CD4-positive, alpha-beta T cell treated with Interferon gamma for 1 hour (primary cell): Measurements from ENCODE around the gene GTF2I.
"Not testable (repeated sequence)": the region's sequence is repeated elsewhere in the genome, so short reads cannot be mapped to it uniquely, and the experiment has no call there.

Experiments used
- DNase-seq: peaks from one replicate; pipeline ENCODE4 v3.0.0-alpha.2; 2020

GTF2I gene

GRCh38 chr7:74717889-74718288 is 60.4 kb downstream of the GTF2I start:
- no peak for DNase-seq

- no peak for DNase-seq
Observed at GRCh38 chr7:74718336-74718735, 60.8 kb downstream of the GTF2I start.

DNA sequence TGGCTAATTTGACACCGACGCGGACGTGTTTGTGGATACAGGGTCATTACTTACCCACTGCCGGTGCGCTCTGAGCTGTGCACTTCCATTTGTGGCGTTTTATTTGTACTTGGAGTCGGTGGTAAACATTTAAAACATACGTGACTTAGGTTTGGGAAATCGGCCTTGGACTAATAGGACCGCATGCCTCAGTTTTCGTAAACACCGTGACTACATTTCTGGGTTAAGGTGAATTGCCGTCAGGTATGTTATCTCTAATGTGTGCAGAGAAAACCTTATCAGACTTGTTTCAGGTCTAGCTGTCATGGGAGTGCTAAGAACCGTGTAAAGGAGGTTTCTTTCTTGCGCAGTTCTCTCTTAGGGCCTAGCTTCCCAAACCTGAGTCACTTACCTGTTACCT is 64.6 kb downstream of the GTF2I start:
- DNase-seq, result no peak

DNA sequence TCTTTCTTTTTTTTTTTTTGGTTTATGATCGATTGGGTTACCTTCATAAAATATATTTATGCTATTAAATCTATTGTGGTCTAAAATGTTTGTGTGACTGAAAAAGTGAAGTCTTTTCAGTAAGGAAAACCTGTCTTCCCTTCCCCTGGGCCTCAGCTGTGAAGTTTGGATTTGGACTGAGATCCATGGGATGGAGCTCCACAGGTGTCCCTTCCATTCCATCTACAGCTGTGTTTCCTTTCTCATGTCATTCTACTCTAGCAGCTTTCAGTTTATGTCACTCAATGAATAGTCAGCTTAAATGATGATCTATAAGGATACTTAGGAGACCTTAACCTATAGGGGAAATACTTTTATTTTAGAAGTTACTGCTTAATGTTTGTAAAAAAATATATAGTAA is 68.3 kb downstream of the GTF2I start:
- DNase-seq, result no peak

DNA sequence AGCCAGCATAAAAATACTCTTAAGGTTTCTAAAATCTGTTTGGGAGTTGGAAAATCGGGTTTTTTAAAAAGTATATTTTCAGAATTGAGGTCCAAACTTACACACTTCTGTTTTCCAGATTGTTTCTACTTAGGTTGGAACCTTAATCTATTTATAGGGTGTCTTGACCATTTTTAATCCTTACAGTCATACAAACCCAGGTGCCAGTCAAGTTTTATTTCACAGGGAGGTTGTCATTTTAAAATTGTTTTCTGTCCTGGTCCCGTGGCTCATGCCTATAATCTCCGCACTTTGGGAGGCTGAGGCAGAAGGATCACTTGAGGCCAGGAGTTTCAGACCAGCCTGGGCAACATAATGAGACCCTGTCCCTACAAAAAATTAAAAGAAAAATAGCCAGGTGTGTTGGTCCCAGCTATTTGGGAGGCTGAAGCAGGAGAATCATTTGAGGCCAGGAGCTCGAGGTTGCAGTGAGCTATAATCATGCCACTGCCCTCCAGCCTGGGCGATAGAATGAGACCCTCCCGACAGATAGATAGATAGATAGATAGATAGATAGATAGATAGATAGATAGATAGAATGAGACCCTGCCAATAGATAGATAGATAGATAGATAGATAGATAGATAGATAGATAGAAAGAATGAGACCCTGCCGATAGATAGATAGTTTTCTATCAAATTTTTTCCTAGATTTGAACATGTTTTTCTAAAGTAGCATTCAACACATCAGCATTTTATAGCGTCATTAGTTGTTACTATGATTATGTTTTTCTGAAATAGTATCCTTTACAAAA is 69.0 kb downstream of the GTF2I start:
- no peak for DNase-seq

GRCh38 chr7:74728686-74729085 is 71.2 kb downstream of the GTF2I start:
- DNase-seq, result not testable (repeated sequence)

DNA sequence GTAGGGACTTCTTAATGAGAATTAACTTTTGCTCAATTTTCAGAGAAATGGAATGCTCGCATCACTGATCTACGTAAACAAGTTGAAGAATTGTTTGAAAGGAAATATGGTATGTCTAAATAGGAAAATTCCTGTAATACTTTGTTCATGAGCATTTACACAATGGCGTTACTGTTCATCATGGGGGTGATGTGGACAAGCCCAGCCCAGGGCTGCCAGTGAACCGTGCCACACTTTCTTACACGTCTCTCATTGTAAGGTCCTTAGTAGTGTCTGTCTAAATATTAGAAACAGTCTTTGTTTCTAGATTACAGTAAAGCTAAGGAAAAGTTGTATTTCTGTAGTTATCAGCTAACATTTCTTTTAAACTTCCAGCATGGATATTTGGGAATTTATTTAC is 72.7 kb downstream of the GTF2I start:
- DNase-seq, result not testable (repeated sequence)

GRCh38 chr7:74739974-74740703 is 82.6 kb downstream of the GTF2I start:
- not testable (repeated sequence) for DNase-seq

GRCh38 chr7:74743936-74744557 is 86.5 kb downstream of the GTF2I start:
- not testable (repeated sequence) for DNase-seq

DNA sequence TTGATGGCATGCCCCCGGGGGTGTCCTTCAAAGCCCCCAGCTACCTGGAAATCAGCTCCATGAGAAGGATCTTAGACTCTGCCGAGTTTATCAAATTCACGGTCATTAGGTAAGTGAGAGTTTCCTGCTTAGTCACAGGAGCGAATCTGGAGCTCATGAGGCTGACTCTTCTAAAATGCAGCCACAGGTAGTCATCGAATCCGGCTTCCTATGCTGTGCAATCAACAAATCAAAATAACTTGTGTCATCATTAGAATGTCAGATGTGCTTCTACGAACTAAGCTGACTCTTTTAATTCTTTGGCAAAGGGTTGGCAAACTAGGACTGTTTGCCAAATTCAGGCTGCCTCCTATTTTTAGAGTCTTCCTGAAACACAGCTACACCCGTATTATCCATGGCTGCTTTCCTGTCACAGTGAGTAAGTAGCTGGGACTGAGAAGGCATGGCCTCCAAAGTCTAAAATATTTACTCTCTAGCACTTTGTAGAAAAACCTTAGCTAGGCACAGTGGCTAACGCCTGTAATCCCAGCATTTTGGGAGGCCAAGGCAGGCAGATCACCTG is 96.5 kb downstream of the GTF2I start:
- not testable (repeated sequence) for DNase-seq

DNA sequence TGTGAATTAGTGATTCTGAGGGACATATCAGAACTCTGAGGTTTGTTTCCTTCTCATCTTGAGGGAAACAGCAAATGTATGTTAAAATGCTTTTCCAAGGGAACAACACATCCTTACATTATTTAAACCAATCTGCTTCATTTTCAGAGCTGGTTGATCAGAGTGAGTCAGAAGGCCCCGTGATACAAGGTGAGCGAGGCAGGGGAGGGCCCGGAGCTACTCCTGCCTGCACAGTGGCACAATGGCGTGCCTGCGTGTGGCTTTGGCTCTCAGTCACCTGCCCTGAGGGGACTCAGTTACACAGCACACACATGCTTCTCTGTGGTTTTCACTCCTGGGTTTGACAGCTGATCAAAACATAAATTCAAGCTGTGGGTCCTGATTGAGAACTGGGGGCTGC is 99.2 kb downstream of the GTF2I start:
- not testable (repeated sequence) for DNase-seq

- DNase-seq, result not testable (repeated sequence)
Observed at GRCh38 chr7:74758268-74758667, 100.8 kb downstream of the GTF2I start.

- DNase-seq, result not testable (repeated sequence)
Observed at GRCh38 chr7:74758982-74759381, 101.5 kb downstream of the GTF2I start.

- not testable (repeated sequence) for DNase-seq
Observed at GRCh38 chr7:74765205-74765918, 107.8 kb downstream of the GTF2I start.

DNA sequence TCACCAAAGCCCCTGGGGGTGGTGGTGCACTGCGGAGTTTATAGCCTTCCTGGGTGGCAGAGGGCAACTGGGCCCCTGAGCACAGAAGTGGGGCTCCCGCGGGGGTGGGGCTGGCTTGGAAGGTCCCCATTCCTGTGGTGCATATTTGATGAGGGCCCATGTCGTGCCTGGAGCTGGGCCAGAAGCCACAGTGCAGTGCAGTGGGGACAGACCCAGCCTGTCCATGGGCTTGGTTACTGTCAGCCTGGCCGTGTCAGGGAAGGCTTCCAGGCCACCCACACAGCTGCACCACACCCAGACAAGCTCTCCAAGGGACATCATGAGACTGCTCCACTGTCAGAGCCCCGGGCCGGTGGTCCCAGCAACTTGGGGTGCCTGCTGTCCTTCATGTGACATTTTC is 109.0 kb downstream of the GTF2I start:
- DNase-seq, result not testable (repeated sequence)

- DNase-seq, result not testable (repeated sequence)
Observed at GRCh38 chr7:74766991-74767390, 109.5 kb downstream of the GTF2I start.

DNA sequence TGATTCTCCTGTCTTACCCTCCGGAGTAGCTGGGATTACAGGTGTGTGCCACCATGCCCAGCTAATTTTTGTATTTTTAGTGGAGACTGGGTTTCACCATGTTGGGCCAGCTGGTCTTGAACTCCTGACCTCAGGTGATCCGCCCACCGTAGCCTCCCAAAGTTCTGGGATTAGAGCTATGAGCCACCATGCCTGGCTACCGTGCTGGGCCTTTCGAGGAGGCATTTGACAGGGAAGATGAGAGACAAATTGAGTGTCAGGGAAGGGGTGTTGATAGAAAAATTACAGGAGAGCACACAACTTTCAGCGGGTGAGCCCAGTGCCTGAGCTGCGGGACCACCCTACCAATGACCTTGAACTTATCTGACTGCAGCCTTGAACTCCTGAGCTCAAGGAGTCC is 112.5 kb downstream of the GTF2I start:
- not testable (repeated sequence) for DNase-seq

DNA sequence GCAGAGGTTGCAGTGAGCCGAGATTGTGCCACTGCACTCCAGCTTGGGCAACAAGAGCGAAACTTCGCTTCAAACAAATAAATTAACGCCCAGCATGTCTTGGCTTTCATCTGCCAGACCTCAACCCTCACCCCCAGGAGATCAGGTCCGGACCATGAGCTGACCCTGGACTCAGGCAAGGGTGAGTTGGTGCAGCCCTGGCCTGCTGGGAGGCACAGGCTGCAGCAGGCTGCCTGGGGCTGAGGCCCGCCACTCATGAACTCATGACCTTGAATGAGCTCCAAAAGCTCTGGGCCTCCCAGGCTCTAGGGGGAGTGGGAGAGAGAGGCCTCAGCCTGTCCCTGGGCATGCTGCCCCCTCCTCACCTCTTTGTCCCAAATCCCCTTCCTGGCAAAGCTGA is 114.6 kb downstream of the GTF2I start:
- DNase-seq, result not testable (repeated sequence)

DNA sequence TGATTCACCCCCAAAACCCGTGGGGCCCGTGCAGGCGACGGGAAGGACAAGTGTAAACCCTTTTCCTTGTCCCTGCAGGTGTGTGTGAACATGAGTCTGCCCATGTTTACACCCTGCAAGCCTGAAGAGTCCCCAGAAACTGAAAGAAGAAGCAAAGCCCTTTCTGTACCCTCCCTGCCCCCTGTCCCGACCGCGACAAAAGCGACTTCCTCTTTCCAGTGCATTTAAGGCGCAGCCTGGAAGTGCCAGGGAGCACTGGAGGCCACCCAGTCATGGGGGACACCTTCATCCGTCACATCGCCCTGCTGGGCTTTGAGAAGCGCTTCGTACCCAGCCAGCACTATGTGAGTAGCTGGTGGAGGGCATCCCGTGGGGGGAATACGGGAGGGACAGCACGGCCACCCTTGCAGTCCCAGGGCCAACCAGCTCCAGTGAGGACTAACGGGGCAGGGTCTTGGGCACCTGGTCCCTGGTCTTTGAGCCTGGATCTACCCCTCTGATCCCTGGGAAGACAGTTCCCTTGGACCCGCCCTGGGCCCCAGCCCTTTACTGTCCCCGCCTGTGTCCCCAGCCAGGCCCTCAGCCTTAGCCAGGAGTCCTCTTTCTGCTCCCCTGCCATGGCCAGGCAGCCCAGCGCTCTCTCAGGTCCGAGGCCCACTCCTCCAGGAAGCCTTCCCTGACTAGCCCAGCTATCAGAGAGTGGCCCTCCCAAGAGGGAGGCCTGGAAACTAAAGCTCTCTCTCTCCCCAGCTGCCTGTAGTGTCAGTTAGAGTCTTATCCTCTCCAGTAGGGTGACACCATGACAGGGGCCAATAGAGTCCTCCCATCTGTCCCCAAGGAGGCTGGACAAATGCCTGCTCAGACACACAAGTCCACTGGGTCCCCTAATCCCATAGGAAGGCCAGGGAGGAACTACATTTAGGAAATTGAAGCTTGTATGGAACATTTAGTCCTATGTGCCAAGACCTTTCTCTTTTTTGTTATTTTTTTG is 116.5 kb downstream of the GTF2I start, which contains the start of gene NCF1:
Gene NCF1, plus strand, starts transcription at position 252 of the 991 bp plus-strand sequence. Its CDS starts 21 bp downstream, at position 273.
- not testable (repeated sequence) for DNase-seq

DNA sequence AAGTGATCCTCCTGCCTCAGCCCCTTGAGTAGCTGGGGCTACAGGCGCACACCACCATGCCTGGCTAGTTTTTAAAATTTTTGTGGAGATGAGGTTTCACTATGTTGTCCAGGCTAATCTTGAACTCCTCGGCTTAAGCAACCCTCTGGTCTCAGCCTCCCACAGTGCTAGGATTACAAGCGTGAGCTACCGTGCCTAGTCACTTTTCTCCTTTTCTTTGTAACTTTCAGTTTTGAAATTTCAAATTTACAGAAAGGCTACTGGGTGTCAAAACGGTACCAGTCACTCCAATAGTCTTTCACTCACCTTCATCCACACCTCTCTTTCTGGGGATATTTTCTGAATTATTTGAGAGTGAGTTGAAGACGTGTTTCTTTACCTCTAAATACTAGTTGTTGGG is 117.6 kb downstream of the GTF2I start:
- DNase-seq, result not testable (repeated sequence)

GRCh38 chr7:74779053-74779452 is 121.5 kb downstream of the GTF2I start:
- DNase-seq, result not testable (repeated sequence)
